ENCODE results near the gene THBD.

THBD gene

DNA sequence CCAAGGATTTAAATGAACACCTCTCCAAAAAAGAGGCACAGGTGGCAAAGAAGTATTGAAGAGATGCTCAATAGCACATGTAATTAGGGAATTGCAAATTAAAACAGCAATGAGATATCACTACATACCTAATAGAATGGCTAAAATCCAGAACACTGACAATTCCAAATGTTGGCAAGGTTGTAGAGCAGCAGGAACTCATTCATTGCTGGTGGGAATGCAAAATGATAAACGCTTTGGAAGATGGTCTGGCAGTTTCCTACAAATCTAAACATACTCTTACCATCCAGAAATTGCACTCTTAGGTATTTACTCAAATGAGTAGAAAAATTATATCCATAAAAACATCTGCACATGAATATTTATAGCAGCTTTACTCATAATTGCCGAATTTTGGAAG lies 19.6 kb upstream of the THBD start:
- Histone ChIP-seq H3K36me3 (replicated peaks; ENCODE audit: insufficient read depth, low read length) (no peaks in the 10 kb centered on the region), H4K20me1 (ENCODE audit: insufficient read depth, low read length) (no peaks in the 10 kb centered on the region), H3K9ac (ENCODE audit: low read length) (no peak overlapping the region), H3K27me3 (replicated peaks; ENCODE audit: insufficient read depth, low read length) (no peaks in the 10 kb centered on the region), H3K4me1 (ENCODE audit: low read length) (no peaks in the 10 kb centered on the region), H3K9me2 (replicated peaks; ENCODE audit: insufficient read depth, low read length) (no peaks in the 10 kb centered on the region), H3K9me3 (replicated peaks; ENCODE audit: insufficient read depth, low read length) (no peaks in the 10 kb centered on the region), H2AFZ (ENCODE audit: low read length) (no peak overlapping the region), H3K4me2 (ENCODE audit: low read depth, low read length) (no peak overlapping the region), H3K4me3 (ENCODE audit: low read length) (no peak overlapping the region), H3F3A (ENCODE audit: insufficient read depth, low read length) (no peaks in the 10 kb centered on the region), H3K27ac (ENCODE audit: low read length) (no peak overlapping the region), H3K79me2 (ENCODE audit: low read length) (no peaks in the 10 kb centered on the region)
- TF ChIP-seq CTCF (IDR thresholded peaks at IDR 0.05; ENCODE audit: low read length) = no peak
- no peak for TF ChIP-seq EZH2phosphoT487 (IDR thresholded peaks at IDR 0.05; ENCODE audit: low read length)
- no peak for TF ChIP-seq EZH2 (optimal IDR thresholded peaks at IDR 0.05; ENCODE audit: low read depth, low read length)
- DNase-seq = no peak

DNA sequence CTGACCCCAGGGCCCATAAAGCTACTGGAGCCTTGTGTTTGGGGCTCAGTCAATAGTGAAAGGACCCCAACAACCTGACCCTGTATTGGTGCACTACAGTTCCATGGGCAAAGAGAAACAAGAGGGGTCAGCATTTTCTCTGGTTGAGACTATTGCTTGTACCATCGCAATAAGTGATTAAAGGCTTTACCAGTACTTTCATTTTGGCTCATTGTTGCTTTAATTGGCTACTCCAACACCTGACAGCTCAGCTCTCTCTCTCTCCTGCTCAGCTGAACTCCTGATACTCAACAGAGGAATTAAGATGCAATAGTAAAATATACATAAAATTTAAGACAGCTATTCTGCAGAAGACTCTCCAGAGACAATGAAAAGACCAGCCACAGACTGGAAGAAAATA lies 18.8 kb upstream of the THBD start:
- Histone ChIP-seq H3K4me2 (ENCODE audit: low read depth, low read length) (no peak overlapping the region), H3K79me2 (ENCODE audit: low read length) (no peaks in the 10 kb centered on the region), H3K9me3 (replicated peaks; ENCODE audit: insufficient read depth, low read length) (no peaks in the 10 kb centered on the region), H3K9me2 (replicated peaks; ENCODE audit: insufficient read depth, low read length) (no peaks in the 10 kb centered on the region), H3F3A (ENCODE audit: insufficient read depth, low read length) (no peaks in the 10 kb centered on the region), H3K27ac (ENCODE audit: low read length) (no peak overlapping the region), H4K20me1 (ENCODE audit: insufficient read depth, low read length) (no peaks in the 10 kb centered on the region), H3K4me3 (ENCODE audit: low read length) (no peak overlapping the region), H2AFZ (ENCODE audit: low read length) (no peak overlapping the region), H3K9ac (ENCODE audit: low read length) (no peak overlapping the region), H3K36me3 (replicated peaks; ENCODE audit: insufficient read depth, low read length) (no peaks in the 10 kb centered on the region), H3K4me1 (ENCODE audit: low read length) (no peaks in the 10 kb centered on the region), H3K27me3 (replicated peaks; ENCODE audit: insufficient read depth, low read length) (no peaks in the 10 kb centered on the region)
- DNase-seq = peak; percentile 18
- TF ChIP-seq CTCF (IDR thresholded peaks at IDR 0.05; ENCODE audit: low read length) = no peak
- no peak for TF ChIP-seq EZH2phosphoT487 (IDR thresholded peaks at IDR 0.05; ENCODE audit: low read length)
- TF ChIP-seq EZH2 (optimal IDR thresholded peaks at IDR 0.05; ENCODE audit: low read depth, low read length) = no peak

DNA sequence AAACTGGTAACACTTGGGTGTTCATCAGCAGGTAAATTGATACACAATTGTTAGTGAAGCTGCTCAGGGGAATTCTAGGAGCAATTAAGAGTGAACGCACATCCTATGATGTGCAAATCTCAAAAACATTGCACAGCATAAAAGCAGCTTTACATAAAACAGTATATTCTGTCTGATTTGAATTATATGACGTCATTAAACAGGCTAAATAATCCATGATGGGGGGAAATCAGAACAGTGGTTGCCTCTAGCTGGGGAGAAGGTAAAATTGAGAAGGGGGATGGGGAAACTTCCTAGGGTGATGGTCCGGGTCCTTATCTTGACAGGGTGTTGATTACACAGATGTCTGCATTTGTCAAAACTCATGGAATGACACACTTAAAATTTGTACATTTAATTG lies 17.3 kb upstream of the THBD start:
- Histone ChIP-seq H3K4me3 (ENCODE audit: low read length) (no peak overlapping the region), H3K9ac (ENCODE audit: low read length) (no peak overlapping the region), H2AFZ (ENCODE audit: low read length) (no peak overlapping the region), H3K9me2 (replicated peaks; ENCODE audit: insufficient read depth, low read length) (no peaks in the 10 kb centered on the region), H3K27me3 (replicated peaks; ENCODE audit: insufficient read depth, low read length) (no peaks in the 10 kb centered on the region), H3K4me2 (ENCODE audit: low read depth, low read length) (no peak overlapping the region), H3F3A (ENCODE audit: insufficient read depth, low read length) (no peaks in the 10 kb centered on the region), H4K20me1 (ENCODE audit: insufficient read depth, low read length) (no peaks in the 10 kb centered on the region), H3K4me1 (ENCODE audit: low read length) (no peaks in the 10 kb centered on the region), H3K36me3 (replicated peaks; ENCODE audit: insufficient read depth, low read length) (no peaks in the 10 kb centered on the region), H3K27ac (ENCODE audit: low read length) (no peak overlapping the region), H3K79me2 (ENCODE audit: low read length) (no peaks in the 10 kb centered on the region), H3K9me3 (replicated peaks; ENCODE audit: insufficient read depth, low read length) (no peaks in the 10 kb centered on the region)
- DNase-seq = no peak
- TF ChIP-seq EZH2 (optimal IDR thresholded peaks at IDR 0.05; ENCODE audit: low read depth, low read length) = no peak
- no peak for TF ChIP-seq CTCF (IDR thresholded peaks at IDR 0.05; ENCODE audit: low read length)
- TF ChIP-seq EZH2phosphoT487 (IDR thresholded peaks at IDR 0.05; ENCODE audit: low read length) = no peak
